GM23248 (cell line): ENCODE data around the gene PDGFC. TPM values are rescaled to one million over a fixed set of nuclear protein-coding genes. Genes with fewer than 3 reads are reported as not detected.
"Not testable (repeated sequence)": the region's sequence is repeated elsewhere in the genome, so short reads cannot be mapped to it uniquely, and the experiment has no call there.

Experiments used
- DNase-seq: peaks from one replicate; pipeline ENCODE4 v3.0.0-alpha.2; 2015
- H2AFZ ChIP-seq: fragments of 200-600 bp; sonication (generic); 2 replicates; pipeline ENCODE4 v1.6.1; 2016; ENCODE audit warnings: antibody characterized with exemption
- H3F3A ChIP-seq: fragments of 200-600 bp; sonication (generic); 2 replicates; pipeline ENCODE4 v1.6.1; 2016; ENCODE audit warnings: mild to moderate bottlenecking, antibody characterized with exemption, mixed run types; ENCODE audit not compliant: insufficient read depth
- H3K27ac ChIP-seq: fragments of 200-600 bp; sonication (generic); 2 replicates; pipeline ENCODE4 v1.5.1; 2016; ENCODE audit warnings: mild to moderate bottlenecking
- H3K27me3 ChIP-seq: fragments of 200-600 bp; sonication (generic); replicated peaks from 2 replicates; pipeline ENCODE4 v1.6.1; 2016; ENCODE audit warnings: mild to moderate bottlenecking; ENCODE audit not compliant: insufficient read depth
- H3K36me3 ChIP-seq: fragments of 200-600 bp; sonication (generic); 2 replicates; pipeline ENCODE4 v1.6.1; 2016; ENCODE audit warnings: low read depth, mild to moderate bottlenecking
- H3K4me1 ChIP-seq: fragments of 200-600 bp; sonication (generic); 2 replicates; pipeline ENCODE4 v1.6.1; 2016; ENCODE audit warnings: mild to moderate bottlenecking; ENCODE audit not compliant: insufficient read depth
- H3K4me2 ChIP-seq: fragments of 200-600 bp; sonication (generic); one replicate; pipeline ENCODE4 v1.6.1; 2016; ENCODE audit warnings: mild to moderate bottlenecking; ENCODE audit not compliant: unreplicated experiment
- H3K4me3 ChIP-seq: fragments of 200-600 bp; sonication (generic); 2 replicates; pipeline ENCODE4 v1.5.1; 2016; ENCODE audit warnings: mild to moderate bottlenecking
- H3K79me2 ChIP-seq: fragments of 200-600 bp; sonication (generic); 2 replicates; pipeline ENCODE4 v1.6.1; 2016; ENCODE audit warnings: mild to moderate bottlenecking; ENCODE audit not compliant: insufficient read depth
- H3K9ac ChIP-seq: fragments of 200-600 bp; sonication (generic); 2 replicates; pipeline ENCODE4 v1.6.1; 2016; ENCODE audit warnings: mild to moderate bottlenecking
- H3K9me2 ChIP-seq: fragments of 200-600 bp; sonication (generic); 2 replicates; pipeline ENCODE4 v1.6.1; 2016; ENCODE audit warnings: mixed run types, mild to moderate bottlenecking, moderate library complexity; ENCODE audit not compliant: insufficient read depth
- H3K9me3 ChIP-seq: fragments of 200-600 bp; sonication (generic); one replicate; pipeline ENCODE4 v1.6.1; 2017; ENCODE audit warnings: low read depth
- H4K20me1 ChIP-seq: fragments of 200-600 bp; sonication (generic); 2 replicates; pipeline ENCODE4 v1.6.0; 2016; ENCODE audit not compliant: insufficient read depth
- EZH2 ChIP-seq: fragments of 200-600 bp; sonication (generic); IDR thresholded peaks from 2 replicates; pipeline ENCODE4 v1.6.1; 2018; ENCODE audit warnings: antibody characterized with exemption, mild to moderate bottlenecking; ENCODE audit not compliant: insufficient read depth, poor library complexity, severe bottlenecking
- EZH2phosphoT487 ChIP-seq: fragments of 200-600 bp; sonication (generic); IDR thresholded peaks from 2 replicates; pipeline ENCODE4 v1.6.1; 2018; ENCODE audit warnings: antibody characterized with exemption, moderate library complexity, mild to moderate bottlenecking, low read depth; ENCODE audit not compliant: insufficient read depth
- whole genome bisulfite sequencing, 2 experiments: methylation state at CpG; one replicate each; pipeline ENCODE4 v1.1.6; 2015 to 2017; ENCODE audit warnings: low lambda C conversion rate in 2 of 2, low coverage in 1 of 2; ENCODE audit errors: missing lambda C conversion rate in 2 of 2; 5-methylcytosine and 5-hydroxymethylcytosine counted together
- in situ Hi-C: fragments of 300-500 bp; cut with MboI; formaldehyde crosslinking; loops from 2 replicates; pipeline ENCODE4 v1.15.0; 2020
- polyA plus RNA-seq: library from polyadenylated mRNA; unstranded; fragments of >200 nt; fragmentation: Nextera tagmentation; extraction: Ambion mirVana; gene quantifications from 2 replicates; pipeline ENCODE4 v1.2.1, GENCODE V29; 2016
- total RNA-seq: library from RNA; depleted of rRNA; stranded (reverse); fragments of >200 nt; shearing (Covaris generic); gene quantifications from 2 replicates; pipeline ENCODE4 v1.2.3, GENCODE V29; 2014

PDGFC gene
- total and polyA plus RNA-seq, 2 experiments from 2014 or later: 26.5 to 64.4 TPM

DNA sequence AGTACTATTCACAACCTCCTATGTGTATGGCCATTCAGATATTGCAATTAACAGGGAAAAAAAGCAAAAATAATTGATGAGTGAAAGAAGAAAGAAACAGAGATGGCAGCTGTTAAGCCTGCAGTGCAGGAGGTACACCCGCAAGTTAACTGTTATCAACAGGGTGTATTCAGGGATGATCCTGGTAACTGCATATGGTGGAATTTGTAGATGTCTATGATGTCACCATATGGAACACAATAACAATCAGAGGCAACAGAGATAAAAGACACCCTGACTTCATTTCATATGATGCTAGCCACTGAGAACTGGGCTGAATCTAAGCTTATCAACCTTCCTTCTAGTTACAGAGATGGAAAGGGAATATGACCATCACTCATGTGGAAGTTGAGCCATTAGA is 96.5 kb downstream of the PDGFC start:
- Histone ChIP-seq H3K79me2 (peaks cover 100% of the 10 kb centered on the region), H2AFZ (no peak overlapping the region), H3K9me3 (no peaks in the 10 kb centered on the region), H3K4me1 (peaks cover 6% of the 10 kb centered on the region), H3K9ac (no peak overlapping the region), H3K36me3 (no peaks in the 10 kb centered on the region), H4K20me1 (no peaks in the 10 kb centered on the region), H3K27me3 (no peaks in the 10 kb centered on the region), H3F3A (no peaks in the 10 kb centered on the region), H3K4me3 (no peak overlapping the region), H3K4me2 (no peak overlapping the region), H3K9me2 (no peaks in the 10 kb centered on the region), H3K27ac (no peak overlapping the region)
- no peak for DNase-seq
- WGBS, 2 experiments: 96 to 100% methylated on average over 1 of the region's 1 CpG
- in situ Hi-C loops: no loop called here
- TF ChIP-seq EZH2 (no peak), EZH2phosphoT487 (no peak)

- H3K4me3 ChIP-seq: no peak overlapping the region
- no peaks in the 10 kb centered on the region for H3K9me2 ChIP-seq
- H3K9me3 ChIP-seq: no peaks in the 10 kb centered on the region
- WGBS, 2 experiments: 97 to 98% methylated on average over 3 of the region's 3 CpGs
- TF ChIP-seq EZH2phosphoT487: no peak
- no peak for TF ChIP-seq EZH2
- in situ Hi-C loops: no loop called here
- H3K27ac ChIP-seq: no peak overlapping the region
- H3K36me3 ChIP-seq: no peaks in the 10 kb centered on the region
- no peaks in the 10 kb centered on the region for H4K20me1 ChIP-seq
- no peaks in the 10 kb centered on the region for H3F3A ChIP-seq
- no peak overlapping the region for H3K9ac ChIP-seq
- H3K4me1 ChIP-seq: peaks cover 11% of the 10 kb centered on the region
- H2AFZ ChIP-seq: no peak overlapping the region
- no peaks in the 10 kb centered on the region for H3K27me3 ChIP-seq
- no peak overlapping the region for H3K4me2 ChIP-seq
- no peak for DNase-seq
- peaks cover 98% of the 10 kb centered on the region for H3K79me2 ChIP-seq
Observed at GRCh38 chr4:156873799-156874198, 97.8 kb downstream of the PDGFC start.

DNA sequence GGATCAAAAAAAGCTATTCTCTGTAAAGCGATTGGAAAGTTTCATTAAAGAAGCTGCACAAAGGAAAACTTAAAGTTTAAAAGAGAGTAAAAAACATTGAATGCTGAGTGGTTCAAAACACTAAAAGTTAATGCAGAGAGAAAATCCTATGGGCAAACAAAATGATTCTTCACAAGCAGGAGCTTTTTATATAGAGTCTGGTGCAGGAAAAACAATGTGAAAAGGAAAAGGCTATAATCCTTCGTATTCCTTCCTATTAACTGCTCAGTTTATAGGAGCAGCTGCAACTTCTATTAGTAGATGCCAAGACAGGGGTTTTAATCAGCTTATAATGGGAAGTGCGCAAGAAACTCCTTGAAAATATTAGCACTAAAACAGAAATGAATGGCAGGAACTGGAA is 100.7 kb downstream of the PDGFC start:
- no peaks in the 10 kb centered on the region for H3K36me3 ChIP-seq

DNA sequence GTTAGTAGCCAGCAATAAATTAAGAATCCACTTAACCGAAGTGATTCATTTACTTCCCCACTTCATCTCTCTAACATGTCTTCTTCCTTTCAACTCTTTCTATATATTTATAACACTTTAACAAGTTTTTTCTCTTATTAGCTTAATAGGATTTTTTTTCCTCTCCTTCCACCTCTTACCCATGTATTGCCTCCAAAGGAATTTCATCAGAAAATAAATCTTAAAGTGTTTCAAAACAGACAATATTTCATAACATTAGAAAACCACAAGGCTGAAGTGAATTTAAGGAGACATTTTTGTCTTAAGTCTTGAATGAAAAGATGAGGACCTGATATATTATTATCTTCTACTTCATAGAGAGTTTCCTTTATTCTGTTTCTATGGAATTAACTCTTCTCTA is 101.5 kb downstream of the PDGFC start:
- peak; percentile 29 for DNase-seq
- no peaks in the 10 kb centered on the region for H3K36me3 ChIP-seq
- H3K4me2 ChIP-seq: peak overlapping the region; percentile 2
- H3K4me3 ChIP-seq: no peak overlapping the region
- 49 to 61% methylated on average over 1 of the region's 1 CpG for WGBS, 2 experiments
- TF ChIP-seq EZH2phosphoT487: no peak
- no peak for TF ChIP-seq EZH2
- H4K20me1 ChIP-seq: no peaks in the 10 kb centered on the region
- no peak overlapping the region for H2AFZ ChIP-seq
- H3K27ac ChIP-seq: no peak overlapping the region
- in situ Hi-C loops: no loop called here
- H3K9me2 ChIP-seq: no peaks in the 10 kb centered on the region
- H3K4me1 ChIP-seq: peaks cover 11% of the 10 kb centered on the region
- no peak overlapping the region for H3K9ac ChIP-seq
- no peaks in the 10 kb centered on the region for H3K9me3 ChIP-seq
- peaks cover 91% of the 10 kb centered on the region for H3K79me2 ChIP-seq
- no peaks in the 10 kb centered on the region for H3K27me3 ChIP-seq
- no peaks in the 10 kb centered on the region for H3F3A ChIP-seq

More for the DNA sequence above, 100.7 kb downstream of the PDGFC start:
- no peaks in the 10 kb centered on the region for H3K9me2 ChIP-seq
- H3K27me3 ChIP-seq: no peaks in the 10 kb centered on the region
- no peak overlapping the region for H3K27ac ChIP-seq
- H3K9me3 ChIP-seq: no peaks in the 10 kb centered on the region
- peaks cover 11% of the 10 kb centered on the region for H3K4me1 ChIP-seq
- H3K79me2 ChIP-seq: peaks cover 98% of the 10 kb centered on the region
- H3F3A ChIP-seq: no peaks in the 10 kb centered on the region
- no peaks in the 10 kb centered on the region for H4K20me1 ChIP-seq
- no peak for TF ChIP-seq EZH2
- no peak for TF ChIP-seq EZH2phosphoT487
- 97 to 99% methylated on average over 3 of the region's 3 CpGs for WGBS, 2 experiments
- no peak overlapping the region for H3K9ac ChIP-seq
- H2AFZ ChIP-seq: no peak overlapping the region
- no peak overlapping the region for H3K4me3 ChIP-seq
- DNase-seq: no peak
- H3K4me2 ChIP-seq: no peak overlapping the region
- in situ Hi-C loops: no loop called here

DNA sequence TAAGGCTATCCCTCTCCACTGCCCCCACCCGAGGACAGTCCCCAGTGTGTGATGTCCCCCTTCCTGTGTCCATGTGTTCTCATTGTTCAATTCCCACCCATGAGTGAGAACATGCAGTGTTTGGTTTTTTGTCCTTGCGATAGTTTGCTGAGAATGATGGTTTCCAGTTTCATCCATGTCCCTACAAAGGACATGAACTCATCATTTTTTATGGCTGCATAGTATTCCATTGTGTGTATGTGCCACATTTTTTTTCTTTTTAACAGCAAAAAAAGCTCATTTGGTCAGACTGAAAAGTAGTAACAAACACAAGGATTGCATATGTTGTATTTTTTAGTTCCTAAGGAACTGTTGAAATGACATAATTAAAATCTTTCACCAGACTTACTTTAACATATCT is 105.5 kb downstream of the PDGFC start:
- in situ Hi-C loops, H3F3A ChIP-seq, H3K27ac ChIP-seq, H3K9me2 ChIP-seq, H3K27me3 ChIP-seq, H3K4me3 ChIP-seq, H3K36me3 ChIP-seq, H3K4me2 ChIP-seq, H3K9me3 ChIP-seq, H2AFZ ChIP-seq, DNase-seq, H3K9ac ChIP-seq, H4K20me1 ChIP-seq: not testable (repeated sequence)
- 73 to 87% methylated on average over 2 of the region's 2 CpGs for WGBS, 2 experiments
- Histone ChIP-seq H3K4me1 (peaks cover 11% of the 10 kb centered on the region), H3K79me2 (peaks cover 90% of the 10 kb centered on the region)
